ENCODE results near the gene PACS2.
"Not testable (repeated sequence)": the region's sequence is repeated elsewhere in the genome, so short reads cannot be mapped to it uniquely, and the experiment has no call there.

PACS2 gene

DNA sequence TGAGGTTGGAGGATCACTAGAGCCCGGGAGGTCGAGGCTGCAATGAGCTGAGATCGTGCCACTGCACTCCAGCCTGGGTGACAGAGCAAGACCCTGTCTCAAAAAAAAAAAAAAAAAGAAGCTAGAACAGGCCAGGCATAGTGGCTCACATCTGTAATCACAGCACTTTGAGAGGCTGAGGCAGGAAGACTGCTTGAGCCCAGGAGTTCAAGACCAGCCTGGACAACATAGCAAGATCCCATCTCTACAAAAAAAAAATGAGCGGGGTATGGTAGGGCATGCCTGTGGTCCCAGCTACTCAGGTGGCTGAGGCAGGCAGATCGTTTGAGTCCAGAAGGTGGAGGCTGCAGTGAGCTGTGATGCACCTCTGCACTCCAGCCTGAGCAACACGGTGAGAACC lies 25.6 kb upstream of the PACS2 start:
- DNase-seq: not testable (repeated sequence)

DNA sequence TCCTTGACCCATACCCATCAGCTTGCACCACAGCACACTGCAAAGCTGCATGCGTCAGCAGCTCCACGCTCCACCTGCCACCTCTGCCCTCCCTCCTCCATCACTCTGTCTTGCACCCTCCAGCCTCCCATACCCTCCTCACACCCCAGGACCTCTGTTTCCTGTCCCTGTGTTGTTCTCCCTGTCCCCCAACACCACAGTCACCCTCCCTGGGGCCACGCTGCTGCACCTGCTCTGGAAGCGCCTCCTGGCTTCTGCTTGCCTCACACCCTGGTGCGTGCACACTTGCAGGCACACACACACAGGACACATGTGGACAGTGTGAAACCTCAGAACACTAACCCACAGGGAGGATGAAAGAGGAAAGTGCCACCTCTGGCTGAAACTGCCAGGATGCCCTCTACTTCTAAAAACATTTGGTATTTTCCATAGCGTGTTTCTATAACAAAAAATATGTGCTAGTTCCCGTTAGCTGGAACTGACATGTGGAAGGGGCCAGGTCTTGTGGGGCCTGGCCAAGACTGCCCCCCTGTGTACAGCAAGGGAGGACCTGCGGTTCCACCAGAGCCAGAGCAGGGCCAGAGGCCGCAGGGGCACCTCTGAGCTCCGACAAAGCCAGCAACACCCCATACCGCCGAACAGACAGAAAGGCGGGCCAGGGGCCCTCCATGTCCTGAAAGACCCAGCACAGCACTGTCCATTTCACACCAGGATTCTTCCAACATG lies 23.8 kb upstream of the PACS2 start:
- no peak for DNase-seq

DNA sequence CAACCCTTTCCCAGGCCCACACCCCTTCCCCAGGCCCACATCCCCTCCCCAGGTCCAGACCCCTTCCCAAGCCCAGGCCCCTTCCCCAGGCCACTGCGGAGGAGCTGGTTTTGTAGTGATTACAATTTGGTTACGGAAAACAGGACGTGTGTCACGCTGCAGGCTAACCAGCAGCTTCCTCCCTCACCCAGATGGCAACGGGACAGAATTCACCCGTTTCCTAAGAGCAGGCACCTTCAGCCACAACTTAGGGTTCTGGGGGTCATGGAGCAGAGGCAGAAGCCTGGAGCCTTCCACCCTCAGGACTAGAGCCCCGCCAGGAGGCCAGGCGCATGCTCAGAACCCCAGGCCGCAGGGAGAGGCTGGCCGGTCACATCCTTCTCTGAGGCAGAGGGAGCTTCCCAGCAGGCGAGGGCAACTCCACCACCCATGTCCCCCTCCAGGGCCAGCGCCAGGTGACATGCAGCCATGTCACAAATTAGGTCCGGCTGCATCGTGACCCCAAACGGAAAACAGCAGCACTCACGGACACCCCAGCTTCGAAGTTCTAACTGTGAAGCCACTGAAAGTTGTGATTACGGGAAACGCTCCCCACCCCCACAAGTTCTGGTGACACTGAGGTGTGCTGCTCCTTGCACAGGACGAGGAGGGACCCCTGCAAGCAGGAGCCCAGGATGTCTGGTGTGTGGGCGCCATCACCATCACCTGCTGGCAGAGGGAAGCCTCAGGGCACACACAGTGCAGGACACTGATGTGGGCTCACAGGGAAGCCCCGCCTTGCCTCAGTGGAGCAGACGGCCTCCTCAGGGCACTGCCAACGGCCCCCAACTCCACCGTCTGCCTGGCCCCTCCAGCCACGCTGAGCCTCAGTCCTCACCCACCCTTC lies 21.5 kb upstream of the PACS2 start:
- DNase-seq: peak; percentile 32

DNA sequence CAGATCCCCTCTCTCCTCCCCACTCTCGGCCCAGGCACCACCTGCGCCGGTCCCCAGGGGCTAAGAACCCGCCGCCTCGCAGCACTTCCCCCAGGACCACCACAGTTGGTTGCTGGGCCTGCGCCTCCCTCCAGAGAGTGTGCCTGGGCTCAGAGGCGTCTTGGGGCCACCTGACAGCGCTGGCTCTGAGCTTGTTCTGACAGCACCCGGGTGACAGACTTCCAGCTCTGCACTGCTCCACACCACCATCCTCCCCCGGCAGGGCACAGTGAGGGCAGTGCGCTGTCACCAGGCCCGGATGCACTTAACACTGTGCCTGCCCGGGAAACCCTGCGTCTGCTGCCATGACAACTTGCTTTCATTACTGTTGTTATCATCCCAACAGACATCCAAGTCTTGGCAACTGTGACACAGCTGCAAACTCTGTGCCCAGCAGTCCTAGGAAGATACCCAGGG lies 20.4 kb upstream of the PACS2 start:
- DNase-seq: peak; percentile 54

DNA sequence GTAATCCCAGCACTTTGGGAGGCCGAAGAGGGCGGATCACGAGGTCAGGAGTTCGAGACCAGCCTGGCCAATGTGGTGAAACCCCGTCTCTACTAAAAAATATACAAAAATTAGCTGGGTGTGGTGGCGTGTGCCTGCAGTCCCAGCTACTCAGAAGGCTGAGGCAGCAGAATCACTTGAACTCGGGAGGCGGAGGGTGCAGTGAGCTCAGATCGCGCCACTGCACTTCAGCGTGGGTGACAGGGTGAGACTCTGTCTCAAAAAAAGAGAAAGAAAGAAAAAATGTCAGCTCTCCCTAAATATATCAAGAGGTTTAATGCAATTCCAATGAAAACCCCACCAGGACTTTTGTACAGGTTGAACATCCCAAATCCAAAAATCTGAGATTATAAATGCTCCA lies 17.2 kb upstream of the PACS2 start:
- not testable (repeated sequence) for DNase-seq

DNA sequence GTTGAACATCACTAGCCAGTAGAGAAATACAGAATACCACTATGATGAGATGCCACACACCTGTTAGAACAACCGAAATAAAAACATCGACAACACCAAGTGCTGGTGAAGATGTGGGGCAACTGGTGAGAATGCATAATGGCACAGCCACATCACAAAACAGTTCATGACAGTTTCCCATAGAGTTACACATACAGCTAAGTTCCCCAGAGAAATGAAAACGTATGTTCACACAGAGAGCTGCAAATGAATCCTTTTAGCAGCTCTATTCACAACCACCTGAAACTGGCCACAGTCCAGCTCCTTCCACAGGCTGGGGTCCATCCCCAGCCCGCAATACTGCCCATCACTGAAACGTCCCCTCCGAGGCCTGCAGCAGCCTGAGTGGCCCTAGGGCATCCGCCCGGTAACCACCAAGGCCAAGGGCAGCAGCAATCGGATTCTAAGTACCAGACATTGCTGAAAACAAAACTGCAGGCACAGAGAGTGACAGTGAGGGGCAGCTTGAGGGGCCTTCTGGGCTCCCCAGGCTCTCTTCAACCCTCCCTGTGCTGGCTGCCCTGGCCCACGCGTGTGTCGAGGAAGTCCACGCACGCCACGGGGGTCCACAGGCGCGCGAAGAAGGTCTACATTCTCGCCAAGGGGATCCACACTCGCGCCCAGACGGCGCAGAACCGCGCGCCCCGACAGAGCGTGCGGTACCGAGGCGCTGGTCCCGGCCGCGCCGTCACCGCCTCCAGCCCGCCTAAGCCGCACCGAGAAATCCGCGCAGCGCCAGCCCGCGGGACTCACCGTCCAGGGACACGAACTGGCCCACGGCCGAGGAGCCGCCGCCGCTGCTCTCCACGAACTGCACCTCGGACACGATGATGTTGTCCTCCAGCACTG lies 14.7 kb upstream of the PACS2 start:
- DNase-seq: no peak

DNA sequence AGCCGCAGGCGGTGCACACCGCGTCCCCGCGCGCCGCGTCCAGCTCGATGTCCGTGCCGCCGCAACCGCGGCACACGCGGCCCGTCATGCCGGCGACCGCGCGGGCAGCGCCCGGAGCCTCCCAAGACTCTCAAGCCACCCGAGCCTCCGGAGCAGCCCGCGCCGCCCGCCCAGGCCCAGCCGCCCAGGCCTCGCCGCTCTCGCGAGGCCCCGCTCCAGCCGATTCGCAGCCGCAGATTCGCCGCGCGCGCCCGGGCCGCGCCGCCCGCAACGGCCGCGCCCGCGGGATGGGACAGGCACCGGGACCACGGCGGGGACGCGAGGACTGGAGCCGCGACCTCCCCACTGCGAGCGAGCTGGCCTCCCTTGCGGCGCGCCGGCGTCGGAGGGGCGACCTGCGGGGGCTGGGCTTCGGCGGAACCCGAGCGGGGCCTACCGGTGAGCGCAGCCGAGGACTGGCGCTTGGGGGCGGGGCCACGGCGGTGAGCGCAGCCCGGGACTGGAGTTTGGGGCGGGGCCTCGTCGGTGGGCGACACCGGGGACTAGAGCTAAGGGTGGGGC lies 13.9 kb upstream of the PACS2 start, which contains the start of gene BRF1:
Gene BRF1 (minus strand): TSS at position 460 of the 561 bp plus-strand sequence. CDS start 372 bp downstream, at position 88.
- DNase-seq: peak; percentile 97

DNA sequence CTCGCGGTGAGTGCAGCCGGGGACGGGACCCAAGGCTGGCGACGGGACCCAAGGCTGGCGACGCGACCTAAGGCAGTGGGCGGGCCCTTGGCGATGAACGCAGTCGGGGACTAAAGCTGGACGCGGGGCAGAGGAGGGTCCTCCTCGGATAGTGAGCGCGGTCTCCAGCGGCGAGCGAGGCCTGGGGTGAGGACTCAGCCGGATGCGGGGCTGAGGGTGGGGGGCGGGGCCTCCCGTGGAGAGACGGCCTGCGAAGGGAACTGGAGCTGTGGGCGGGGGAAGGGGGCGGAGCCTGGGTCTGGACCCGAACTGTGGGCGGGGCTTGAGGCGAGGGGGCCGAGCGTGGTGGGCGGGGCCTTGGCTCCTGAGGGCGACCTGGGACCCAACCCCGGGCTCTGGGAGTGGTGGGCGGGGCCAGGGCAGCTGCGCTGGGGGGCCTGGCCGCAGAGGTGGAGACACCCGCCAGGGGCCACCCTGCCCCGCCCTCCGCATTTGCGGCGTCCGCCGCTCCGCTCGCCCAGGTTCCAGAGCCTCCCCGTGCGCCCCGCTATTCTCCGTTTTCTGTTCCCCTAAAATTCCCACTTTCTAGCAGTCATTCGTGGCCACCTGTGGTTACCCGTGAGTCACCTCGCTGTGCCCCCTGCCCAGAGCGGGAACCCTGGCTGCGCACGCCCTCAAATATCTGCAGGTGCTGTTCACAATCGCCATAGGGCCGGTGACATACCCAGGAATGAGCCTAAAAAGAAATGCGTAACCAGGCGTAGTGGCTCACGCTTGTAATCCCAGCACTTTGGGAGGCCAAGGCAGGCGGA lies 13.2 kb upstream of the PACS2 start:
- peak; percentile 99 for DNase-seq

DNA sequence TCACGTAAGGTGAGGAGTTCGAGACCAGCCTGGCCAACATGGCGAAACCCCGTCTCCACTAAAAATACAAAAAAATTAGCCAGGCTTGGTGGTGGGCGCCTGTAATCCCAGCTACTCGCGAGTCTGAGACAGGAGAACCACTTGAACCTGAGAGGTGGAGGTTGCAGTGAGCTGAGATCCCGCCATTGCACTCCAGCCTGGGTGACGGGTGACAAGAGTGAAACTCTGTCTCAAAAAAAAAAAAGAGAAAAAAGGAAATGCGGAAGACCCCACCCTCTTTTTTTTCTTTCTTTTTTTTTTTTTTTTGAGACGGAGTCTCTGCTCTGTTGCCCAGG lies 12.7 kb upstream of the PACS2 start:
- DNase-seq: not testable (repeated sequence)

DNA sequence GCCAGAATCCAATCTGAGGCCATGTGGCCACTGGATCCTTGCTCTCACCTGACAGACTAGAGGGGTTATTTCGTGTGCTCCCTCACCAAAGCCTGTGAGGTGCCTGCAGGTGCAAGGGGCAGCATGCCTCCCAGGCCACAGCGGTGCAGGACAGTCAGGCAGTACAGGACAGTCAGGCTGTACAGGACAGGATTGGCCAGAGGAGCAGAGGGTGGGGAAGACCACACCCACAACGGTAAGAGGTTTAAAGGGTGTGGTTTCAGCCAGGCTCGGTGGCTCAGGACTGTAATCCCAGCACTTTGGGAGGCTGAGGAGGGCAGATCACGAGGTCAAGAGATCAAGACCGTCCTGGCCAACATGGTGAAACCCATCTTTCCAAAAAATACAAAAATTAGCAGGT lies 10.6 kb upstream of the PACS2 start:
- no peak for DNase-seq

DNA sequence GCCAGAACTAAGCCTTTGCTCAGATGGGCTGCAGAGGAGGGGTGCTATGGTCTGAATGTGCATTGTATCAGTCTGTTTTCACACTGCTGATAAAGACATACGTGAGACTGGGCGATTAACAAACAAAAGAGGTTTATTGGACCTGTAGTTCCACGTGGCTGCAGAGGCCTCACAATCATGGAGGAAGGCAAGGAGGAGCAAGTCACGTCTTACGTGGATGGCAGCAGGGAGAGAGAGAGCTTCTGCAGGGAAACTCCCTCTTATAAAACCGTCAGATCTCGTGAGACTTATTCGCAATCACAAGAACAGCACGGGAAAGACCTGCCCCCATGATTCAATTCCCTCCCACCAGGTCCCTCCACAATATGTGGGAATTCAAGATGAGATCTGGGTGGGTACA lies 10.0 kb upstream of the PACS2 start:
- DNase-seq: no peak

DNA sequence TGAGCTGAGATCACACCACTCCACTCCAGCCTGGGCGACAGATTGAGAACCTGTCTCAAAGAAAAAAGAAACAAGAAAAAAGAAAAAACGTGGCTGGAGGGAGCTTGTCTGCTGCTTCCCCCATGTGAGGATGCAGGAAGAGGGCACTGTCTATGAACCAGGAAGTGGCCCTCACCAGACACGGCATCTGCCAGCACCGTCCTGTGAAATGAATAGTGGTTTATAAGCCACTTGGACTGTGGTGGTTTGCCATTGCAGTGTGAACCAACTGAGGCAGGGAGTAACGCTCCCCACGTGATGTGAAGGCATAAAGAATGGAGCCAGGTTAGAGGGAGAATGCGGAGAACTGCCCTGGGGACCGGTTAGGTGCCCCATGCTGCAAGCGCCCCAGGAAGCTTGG lies 9.2 kb upstream of the PACS2 start:
- DNase-seq: no peak

DNA sequence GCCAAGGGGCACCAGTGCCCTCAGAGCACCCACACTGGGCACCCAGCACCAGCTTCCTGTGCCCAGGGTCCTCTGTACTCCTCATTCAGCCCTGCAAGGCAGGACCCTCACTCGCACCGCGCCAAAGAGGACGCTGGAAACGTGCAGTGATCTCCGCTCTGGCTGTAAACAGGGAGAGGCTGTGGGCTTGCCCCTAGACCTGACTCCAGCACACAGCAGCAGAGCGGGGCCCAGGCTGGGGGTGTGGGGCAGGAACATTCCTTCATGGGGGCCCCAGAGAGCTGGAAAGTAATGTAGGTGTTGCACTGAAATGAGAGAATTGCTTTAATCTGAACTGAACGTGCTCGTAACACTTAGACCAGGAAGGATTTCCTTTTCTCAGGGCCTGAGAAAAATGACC lies 8.8 kb upstream of the PACS2 start:
- DNase-seq: no peak

DNA sequence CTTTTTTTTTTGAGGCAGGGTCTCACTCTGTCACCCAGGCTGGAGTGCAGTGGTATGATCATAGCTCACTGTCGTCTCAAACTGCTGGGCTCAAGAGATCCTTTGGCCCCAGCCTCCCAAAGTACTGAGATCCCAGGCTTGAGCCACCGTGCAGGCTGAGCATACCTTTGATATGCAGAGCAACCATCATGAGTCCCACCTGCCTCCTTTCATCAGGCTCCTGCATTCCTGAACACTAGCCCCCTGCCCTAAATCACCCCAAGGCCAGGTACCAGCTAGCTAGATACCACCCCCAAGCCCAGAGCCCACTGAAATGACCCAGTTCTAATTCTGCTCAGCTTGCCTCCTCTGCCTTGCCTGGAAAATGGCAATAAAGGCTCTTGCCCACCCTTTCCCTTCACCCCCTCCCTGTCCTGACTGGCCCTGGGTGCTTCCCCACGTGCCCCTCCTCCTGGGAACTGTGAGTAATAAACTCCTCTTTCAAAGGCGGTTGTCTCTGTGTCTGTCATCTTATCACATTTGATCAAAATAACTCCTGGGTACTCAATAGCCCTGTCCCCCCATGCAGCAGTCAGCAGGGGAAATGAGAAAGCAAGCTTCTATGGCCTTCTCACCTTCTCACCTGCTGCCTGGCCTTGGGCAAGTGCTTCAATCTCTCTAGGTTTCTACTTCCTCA lies 7.4 kb upstream of the PACS2 start:
- no peak for DNase-seq

DNA sequence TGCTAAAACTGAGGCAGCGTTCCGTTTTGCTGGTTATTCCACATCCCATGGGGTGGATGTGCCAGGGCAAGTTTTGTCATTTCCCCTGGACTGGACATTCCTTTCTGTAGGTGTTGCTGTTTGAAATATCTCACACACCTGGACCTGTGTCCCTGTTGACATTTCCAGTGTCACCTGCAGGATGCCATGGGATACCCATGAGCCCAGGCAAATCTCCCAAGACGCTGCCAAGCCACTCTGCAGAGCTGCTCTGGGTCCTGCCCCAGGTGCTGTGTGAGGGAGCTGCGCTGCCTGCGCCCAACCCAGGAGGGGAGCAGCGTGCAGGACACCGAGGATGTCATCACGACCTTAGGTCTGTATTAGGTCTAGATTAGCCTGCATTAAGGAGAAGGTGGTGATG lies 5.2 kb upstream of the PACS2 start:
- no peak for DNase-seq

DNA sequence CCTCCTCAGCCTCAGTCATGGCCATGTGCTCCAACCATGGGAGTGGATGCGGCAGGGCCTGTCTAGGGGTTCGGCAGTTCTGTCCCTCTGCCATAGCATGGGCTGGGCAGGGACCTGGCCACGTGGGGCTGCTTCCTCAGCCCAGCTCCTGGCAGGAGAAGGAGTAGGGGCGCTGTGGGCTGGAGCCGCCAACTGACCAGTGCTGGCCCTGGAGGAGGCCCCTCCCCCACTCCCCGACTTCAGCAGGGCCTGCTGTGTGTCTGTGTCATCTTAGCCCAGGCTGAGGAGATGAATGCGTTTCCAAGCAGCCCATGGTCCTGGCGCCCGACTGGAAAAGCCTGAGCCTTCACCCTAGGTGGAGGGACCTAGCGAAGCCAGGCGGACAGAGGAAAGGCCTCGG lies 2.7 kb upstream of the PACS2 start:
- no peak for DNase-seq

DNA sequence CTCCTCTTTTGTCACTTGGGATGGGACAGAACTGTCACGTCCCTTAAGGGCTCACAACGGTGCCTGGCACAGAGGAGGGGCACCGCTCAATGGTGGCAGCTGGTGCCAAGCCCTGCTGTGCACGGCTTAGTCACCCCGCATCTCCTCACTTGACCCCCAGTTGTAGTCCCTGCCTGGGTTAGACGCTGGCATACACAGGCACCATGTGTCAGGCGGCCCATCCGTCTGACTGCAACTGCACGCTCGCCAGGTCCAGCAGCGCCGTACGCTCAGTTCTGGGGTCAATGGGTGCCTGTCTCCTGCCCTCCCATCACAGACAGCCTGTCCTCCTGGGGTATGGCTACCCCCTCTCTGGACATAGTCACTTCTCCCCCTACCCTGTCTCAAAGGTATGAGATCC lies 1.6 kb upstream of the PACS2 start:
- no peak for DNase-seq

DNA sequence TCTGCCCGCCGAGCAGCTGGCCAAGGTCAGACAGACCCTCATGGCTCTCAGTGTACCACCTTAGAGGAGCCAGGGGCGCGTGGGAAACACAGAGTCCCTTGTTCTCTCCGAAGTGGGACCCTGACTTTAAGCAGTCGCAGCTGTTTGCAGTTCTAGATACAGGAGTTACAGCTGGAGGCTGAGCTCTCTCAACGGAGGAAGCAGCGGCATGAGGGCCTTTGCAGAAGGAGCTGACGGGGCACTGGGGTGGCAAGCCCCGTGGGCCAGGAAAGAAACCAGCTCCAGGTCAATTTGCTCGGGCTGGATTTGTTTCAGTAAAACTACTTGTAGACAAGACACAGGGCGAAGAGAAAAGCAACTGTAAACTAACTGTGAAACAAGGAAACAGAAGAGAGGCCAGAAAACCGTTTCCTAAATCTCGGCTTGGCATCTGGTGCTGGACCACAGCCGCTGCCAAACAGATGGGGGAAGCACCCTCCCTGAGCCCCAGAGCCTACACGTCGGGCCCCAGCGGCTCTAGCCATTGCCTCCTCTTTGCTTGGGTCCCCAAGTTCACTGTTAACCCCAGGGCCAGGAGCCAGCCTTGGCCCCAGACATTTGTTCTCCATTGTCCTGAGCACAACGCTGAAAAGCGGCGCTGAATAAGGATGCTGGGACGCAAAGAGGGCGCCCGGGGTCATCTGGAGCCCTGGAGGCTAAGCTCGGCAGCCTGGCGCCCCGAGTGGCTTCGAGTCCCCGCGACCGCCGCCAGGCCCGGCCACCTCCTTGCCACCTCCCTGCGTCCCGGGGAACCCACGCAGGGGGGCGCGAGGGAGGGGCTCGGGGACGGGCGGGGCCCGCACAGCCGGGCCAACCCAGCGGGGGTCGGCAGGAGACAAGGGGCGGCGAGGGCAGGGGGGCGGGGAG lies 914 bp upstream of the PACS2 start:
- DNase-seq: no peak

DNA sequence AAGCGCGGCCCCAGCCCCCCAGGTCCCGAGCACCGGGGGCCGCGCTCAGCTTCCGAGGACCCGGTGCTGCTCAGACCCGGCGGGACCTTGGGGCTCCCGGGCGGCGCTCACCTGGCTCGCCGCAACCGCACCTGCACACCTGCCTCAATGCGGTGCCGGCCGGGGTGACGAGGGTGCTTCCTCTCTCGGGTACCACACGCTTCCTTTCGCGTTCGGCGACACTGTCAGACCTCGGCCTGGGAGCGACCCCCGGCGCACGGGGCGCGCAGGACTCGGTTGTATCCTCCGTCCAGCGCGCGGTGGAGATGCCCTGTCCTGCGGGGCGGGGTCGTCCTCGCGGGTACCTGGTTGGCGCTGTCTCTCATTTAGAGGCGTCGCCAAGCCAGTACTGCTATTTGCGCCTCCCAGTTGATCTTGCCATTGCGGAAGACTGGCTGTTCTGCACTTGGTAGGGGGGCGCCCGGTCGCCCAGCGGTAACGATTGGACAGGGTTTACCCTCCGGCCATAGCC lies 718 bp downstream of the PACS2 start:
- DNase-seq: peak; percentile 26
